ENCODE data around the gene CEL.

GRCh38 chr9:133054966-133055365 lies 6.8 kb upstream of the CEL start:
- TF ChIP-seq, protein P1, sequence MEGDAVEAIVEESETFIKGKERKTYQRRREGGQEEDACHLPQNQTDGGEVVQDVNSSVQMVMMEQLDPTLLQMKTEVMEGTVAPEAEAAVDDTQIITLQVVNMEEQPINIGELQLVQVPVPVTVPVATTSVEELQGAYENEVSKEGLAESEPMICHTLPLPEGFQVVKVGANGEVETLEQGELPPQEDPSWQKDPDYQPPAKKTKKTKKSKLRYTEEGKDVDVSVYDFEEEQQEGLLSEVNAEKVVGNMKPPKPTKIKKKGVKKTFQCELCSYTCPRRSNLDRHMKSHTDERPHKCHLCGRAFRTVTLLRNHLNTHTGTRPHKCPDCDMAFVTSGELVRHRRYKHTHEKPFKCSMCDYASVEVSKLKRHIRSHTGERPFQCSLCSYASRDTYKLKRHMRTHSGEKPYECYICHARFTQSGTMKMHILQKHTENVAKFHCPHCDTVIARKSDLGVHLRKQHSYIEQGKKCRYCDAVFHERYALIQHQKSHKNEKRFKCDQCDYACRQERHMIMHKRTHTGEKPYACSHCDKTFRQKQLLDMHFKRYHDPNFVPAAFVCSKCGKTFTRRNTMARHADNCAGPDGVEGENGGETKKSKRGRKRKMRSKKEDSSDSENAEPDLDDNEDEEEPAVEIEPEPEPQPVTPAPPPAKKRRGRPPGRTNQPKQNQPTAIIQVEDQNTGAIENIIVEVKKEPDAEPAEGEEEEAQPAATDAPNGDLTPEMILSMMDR (conservative IDR thresholded peaks at IDR 0.05 in 1 of 2, IDR thresholded peaks at IDR 0.05 in 1 of 2; ENCODE audit: low read depth in 1 of 2, low read length in 2 of 2) = no peak
- no peak for TF ChIP-seq EZH2 (IDR thresholded peaks at IDR 0.05; ENCODE audit: low read length, missing control alignments)

Measured in fibroblast of lung (primary cell).